Activated CD8-positive, alpha-beta memory T cell treated with anti-CD3 and anti-CD28 coated beads, Interleukin-2, amount 50 U/mL, for 1 hour (primary cell): ENCODE results near the gene ZNF652.
"Not testable (repeated sequence)": the region's sequence is repeated elsewhere in the genome, so short reads cannot be mapped to it uniquely, and the experiment has no call there.

Source experiments
- DNase-seq: peaks from one replicate; pipeline ENCODE4 v3.0.0-alpha.2; 2020; ENCODE audit errors: extremely low read depth

ZNF652 gene

GRCh38 chr17:49361902-49362722 is at the start of gene ZNF652:
TSS of gene ZNF652 (minus strand) at chr17:49362250. CDS start at chr17:49317725, 44,525 bp downstream.
- DNase-seq: peak; percentile 89

DNA sequence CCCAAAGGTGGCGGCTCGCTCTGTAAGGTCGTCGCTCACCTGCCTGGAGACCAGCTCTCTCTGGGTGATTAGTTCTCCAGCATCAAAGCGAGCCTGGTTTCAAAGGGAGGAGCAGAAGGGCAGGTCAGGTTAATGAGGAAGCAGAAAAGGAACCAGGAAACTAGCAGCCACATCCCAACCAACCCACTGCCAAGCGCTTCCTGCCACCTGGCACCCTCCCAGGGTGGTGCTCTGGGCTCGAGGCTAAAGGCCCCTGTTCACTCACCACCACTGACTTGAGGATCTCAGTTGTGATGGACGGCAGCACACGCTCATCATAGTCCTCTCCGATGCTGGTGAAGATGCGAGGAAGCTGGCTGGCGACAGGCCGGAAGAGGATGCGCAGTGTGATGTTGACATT is 47.0 kb upstream of the ZNF652 start:
- DNase-seq: no peak

- DNase-seq: peak; percentile 52
Observed at GRCh38 chr17:49407981-49408501, 46.0 kb upstream of the ZNF652 start.

GRCh38 chr17:49407086-49407485 is 45.0 kb upstream of the ZNF652 start:
- DNase-seq: no peak

GRCh38 chr17:49406421-49407061 is 44.5 kb upstream of the ZNF652 start:
- DNase-seq: no peak

- DNase-seq: no peak
Observed at GRCh38 chr17:49404906-49405305, 42.9 kb upstream of the ZNF652 start.

- DNase-seq: no peak
Observed at GRCh38 chr17:49404361-49404760, 42.3 kb upstream of the ZNF652 start.

- DNase-seq: no peak
Observed at GRCh38 chr17:49403514-49404289, 41.7 kb upstream of the ZNF652 start.

DNA sequence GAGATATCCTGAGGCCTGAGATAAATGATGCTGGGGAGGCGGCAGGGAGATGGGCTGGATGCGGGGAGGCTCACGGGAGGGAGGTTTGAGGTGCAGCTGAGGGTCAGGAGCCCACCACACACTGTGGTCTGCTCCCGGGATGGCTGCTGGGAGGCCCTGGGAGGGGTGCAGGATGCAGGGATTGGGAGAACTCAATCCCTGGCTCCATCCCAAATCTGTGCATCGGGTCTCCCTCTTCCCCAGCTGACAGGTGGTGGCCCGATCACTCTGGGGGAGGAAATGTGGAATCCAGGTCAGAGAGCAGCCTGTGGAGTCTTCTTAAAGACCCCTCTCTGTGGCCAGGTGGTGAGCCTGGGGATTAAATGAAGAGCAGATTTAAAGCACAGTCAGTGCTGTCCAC is 40.7 kb upstream of the ZNF652 start:
- DNase-seq: no peak

- DNase-seq: no peak
Observed at GRCh38 chr17:49401971-49402611, 40.0 kb upstream of the ZNF652 start.

- DNase-seq: no peak
Observed at GRCh38 chr17:49399995-49400394, 37.9 kb upstream of the ZNF652 start.

DNA sequence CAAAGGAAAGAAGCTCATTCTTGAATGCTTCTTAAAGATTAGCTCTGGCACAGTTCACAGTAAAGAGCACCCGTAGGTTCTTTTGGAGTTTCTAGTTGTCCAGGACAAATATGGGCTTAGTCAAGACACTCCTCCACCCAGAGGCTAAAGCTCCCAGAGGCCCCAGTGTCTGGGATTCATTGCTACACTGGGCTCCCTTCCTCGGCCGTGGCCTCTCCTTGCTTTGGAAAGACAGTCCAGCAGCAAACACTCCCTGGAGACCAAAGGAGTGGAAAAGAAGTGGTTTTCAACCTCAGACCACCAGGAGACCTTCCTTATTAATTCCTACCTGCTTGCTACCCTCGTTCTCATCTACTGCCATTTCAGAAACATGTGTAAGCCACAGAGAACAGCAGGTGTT is 35.5 kb upstream of the ZNF652 start:
- DNase-seq: no peak

GRCh38 chr17:49393491-49394255 is 31.6 kb upstream of the ZNF652 start:
- no peak for DNase-seq

DNA sequence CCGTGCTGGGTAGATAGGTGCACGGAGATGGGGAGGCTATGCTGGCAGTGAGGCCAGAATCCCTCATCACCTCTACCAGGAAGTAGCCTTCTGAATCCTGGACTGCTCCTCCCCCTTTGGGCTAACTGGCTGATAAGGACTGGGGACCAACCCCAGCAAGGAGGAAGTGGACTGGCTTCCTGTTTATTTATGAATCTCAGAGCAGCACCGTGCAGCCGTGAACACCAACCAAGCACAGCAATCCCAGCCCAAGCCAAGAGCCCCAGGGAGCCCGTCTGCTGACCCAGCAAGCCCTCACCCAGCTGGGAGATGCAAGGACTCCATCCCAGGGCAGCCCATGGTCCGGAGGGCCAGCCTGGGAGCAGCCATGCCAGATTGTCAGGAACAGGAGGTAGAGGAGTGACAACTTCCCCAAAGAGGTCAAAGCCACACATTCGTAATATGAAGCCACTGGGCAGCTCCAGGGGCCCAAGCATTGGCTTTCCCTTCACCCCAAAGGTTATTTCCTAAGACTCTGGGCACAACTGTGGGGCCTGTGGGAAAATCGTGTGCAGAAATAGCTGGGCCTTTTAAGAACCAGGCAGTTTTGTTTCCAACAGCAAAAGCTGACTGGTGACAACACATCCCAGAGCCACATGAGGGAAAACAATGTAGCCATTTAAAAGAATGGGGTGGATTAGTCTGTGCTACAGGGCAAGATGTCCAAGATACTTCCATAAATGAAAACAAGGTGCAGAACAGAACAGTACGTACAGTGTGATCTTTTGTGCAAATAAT is 28.7 kb upstream of the ZNF652 start:
- no peak for DNase-seq

GRCh38 chr17:49389514-49390347 is 27.7 kb upstream of the ZNF652 start:
- DNase-seq: not testable (repeated sequence)

DNA sequence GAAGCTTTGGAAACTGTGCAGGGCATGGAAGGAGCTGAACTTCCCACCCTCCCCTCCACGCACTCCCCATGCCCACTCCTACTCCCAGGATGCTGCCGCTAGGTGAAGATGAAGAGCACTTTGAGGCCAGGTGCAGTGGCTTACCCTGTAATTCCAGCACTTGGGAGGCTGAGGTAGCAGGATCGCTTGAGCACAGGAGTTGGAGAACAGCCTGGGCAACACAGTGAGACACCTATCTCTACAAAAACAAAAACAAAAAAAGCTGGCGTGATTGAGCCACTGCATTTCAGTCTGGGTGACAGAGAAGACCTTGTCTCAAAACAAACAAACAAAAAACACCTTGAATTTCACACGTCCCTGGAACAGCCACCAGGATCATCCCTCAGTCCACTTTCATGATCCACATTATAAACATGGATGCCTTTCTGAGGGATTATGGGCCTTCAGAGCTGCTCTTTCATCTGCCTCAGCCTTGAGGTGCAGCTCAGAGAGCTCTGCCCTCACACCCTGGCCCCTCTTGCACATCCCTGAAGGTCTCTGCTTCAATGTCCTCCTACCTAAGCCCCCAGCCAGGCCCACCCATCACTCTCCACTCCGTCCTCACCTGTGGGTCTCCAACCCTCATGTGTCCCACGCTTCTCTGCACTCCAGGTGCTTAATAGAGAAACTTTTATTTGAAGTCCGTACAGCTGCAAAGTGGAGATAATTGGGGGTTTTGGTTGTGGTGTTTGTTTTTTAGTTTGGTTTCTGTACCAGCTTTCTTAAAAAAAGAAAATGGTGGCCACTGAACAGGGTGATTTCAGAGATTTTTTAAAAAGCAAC is 26.9 kb upstream of the ZNF652 start:
- no peak for DNase-seq

DNA sequence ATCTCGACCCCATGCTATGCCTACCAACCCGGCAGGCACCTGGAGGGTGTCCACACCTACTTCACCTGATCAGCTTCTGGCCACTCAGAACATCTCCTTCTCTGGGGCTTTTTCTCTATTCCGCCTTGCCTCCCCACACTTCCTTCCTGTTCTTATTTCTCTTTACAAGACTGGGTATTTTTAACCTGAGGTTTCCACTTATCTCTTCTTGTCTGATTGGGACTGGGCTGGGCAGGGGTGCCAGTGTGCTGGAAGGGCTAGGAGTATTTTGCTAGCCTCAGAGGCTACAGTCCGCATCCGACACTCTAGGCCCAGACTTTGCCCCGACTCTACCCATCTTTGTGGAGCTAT is 26.2 kb upstream of the ZNF652 start:
- no peak for DNase-seq

DNA sequence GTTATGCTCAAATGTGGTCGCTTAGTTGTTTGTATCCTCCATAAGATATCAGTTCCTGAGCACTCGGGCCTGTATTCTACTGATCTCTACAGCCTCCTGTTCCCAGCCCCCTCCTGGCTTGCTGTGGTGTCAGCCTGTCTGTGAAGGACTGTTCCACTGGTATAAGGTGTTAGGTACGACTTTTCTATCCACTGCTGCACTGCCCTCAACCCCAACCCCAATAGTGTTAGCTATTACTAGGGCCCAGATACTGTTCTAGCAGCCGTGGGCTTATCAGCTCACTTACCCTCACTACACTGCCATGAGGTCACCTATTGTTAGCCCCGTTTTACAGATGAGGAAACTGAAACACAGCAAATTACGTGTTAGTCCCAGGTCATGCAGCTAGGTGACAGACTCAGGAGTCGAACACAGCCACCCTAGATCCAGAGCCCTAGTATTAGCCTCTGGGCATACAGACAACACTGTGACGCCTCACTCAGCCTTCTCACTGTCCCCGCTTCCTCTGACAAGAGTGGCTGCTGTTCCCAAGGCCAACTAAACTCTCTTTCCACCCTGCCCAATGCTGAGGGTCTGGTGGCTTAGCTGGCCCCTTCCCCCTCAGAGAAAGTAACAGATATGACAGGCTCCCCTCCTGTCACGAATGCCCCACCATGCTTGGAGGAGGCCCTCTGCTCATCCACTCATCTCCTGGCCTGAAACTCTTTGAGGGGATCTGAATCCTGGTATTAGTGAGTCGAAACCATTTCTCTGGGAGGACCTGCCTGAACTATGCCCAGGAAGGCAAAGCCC is 25.6 kb upstream of the ZNF652 start:
- no peak for DNase-seq
